CD14-positive monocyte (primary cell): Measurements from ENCODE around the gene BARD1. TPM values are rescaled to one million over a fixed set of nuclear protein-coding genes. Genes with fewer than 3 reads are reported as not detected.
"Not testable (repeated sequence)": the region's sequence is repeated elsewhere in the genome, so short reads cannot be mapped to it uniquely, and the experiment has no call there.

Experiments
- DNase-seq, 3 donors: peaks; one replicate each; pipeline ENCODE4 v3.0.0-alpha.2; 2011 to 2022
- H2AFZ ChIP-seq: 2 replicates; pipeline ENCODE4 v1.6.0; 2012; ENCODE audit warnings: mild to moderate bottlenecking, low read depth, low read length, inconsistent platforms; ENCODE audit not compliant: insufficient read depth, poor library complexity, severe bottlenecking
- H3K27ac ChIP-seq, 2 donors: 1 replicate in 1 of 2; 2 replicates in 1 of 2; pipeline ENCODE4 v1.5.1; 2012 to 2013; ENCODE audit warnings: low read length in 2 of 2, control low read depth in 1 of 2, inconsistent platforms in 1 of 2, low read depth in 1 of 2, mild to moderate bottlenecking in 1 of 2
- H3K27me3 ChIP-seq, 2 donors: one replicate each; pipeline versions ENCODE4 v1.6.0 to v1.6.1; 2011 to 2013; ENCODE audit warnings: low read length in 2 of 2; ENCODE audit not compliant: control insufficient read depth in 2 of 2, insufficient read depth in 2 of 2
- H3K36me3 ChIP-seq, 2 donors: replicated peaks in 1 of 2; 1 replicate in 1 of 2; 2 replicates in 1 of 2; pipeline versions ENCODE4 v1.5.1 to v1.6.1; 2012 to 2013; ENCODE audit warnings: low read length in 2 of 2, control low read depth in 1 of 2, inconsistent platforms in 1 of 2, mild to moderate bottlenecking in 1 of 2; ENCODE audit not compliant: insufficient read depth in 2 of 2, control insufficient read depth in 1 of 2
- H3K4me1 ChIP-seq, 2 donors: 1 replicate in 1 of 2; 2 replicates in 1 of 2; pipeline versions ENCODE4 v1.5.1 to v1.6.1; 2012 to 2013; ENCODE audit warnings: low read length in 2 of 2, control low read depth in 1 of 2, inconsistent platforms in 1 of 2, mild to moderate bottlenecking in 1 of 2, moderate library complexity in 1 of 2; ENCODE audit not compliant: insufficient read depth in 2 of 2, control insufficient read depth in 1 of 2
- H3K4me2 ChIP-seq: replicated peaks from 2 replicates; pipeline ENCODE3; 2012; ENCODE audit warnings: low read length, moderate library complexity, mild to moderate bottlenecking; ENCODE audit not compliant: poor library complexity, severe bottlenecking; ENCODE audit errors: extremely low read depth
- H3K4me3 ChIP-seq, 3 experiments: fragments of 200-600 bp in 1 of 3; sonication (generic) in 1 of 3; replicated peaks in 1 of 3; 1 replicate in 2 of 3; 2 replicates in 1 of 3; pipeline ENCODE4 v1.5.1; 2011 to 2013; ENCODE audit warnings: low read length in 3 of 3, mild to moderate bottlenecking in 3 of 3, control low read depth in 2 of 3, low read depth in 2 of 3, inconsistent platforms in 1 of 3, moderate library complexity in 1 of 3
- H3K79me2 ChIP-seq: 2 replicates; pipeline ENCODE4 v1.6.0; 2012; ENCODE audit warnings: mild to moderate bottlenecking, control low read depth, inconsistent platforms, low read length, moderate library complexity; ENCODE audit not compliant: insufficient read depth
- H3K9ac ChIP-seq: 2 replicates; pipeline ENCODE4 v1.6.0; 2017; ENCODE audit warnings: low read length, mild to moderate bottlenecking; ENCODE audit not compliant: insufficient read depth, poor library complexity, severe bottlenecking
- H3K9me3 ChIP-seq, 2 donors: replicated peaks in 1 of 2; 1 replicate in 1 of 2; 2 replicates in 1 of 2; pipeline versions ENCODE4 v1.5.1 to v1.6.1; 2012 to 2013; ENCODE audit warnings: low read length in 2 of 2, control low read depth in 1 of 2; ENCODE audit not compliant: control insufficient read depth in 1 of 2, insufficient read depth in 1 of 2
- H4K20me1 ChIP-seq: 2 replicates; pipeline ENCODE4 v1.6.0; 2012; ENCODE audit warnings: mild to moderate bottlenecking, low read length, control low read depth, moderate library complexity; ENCODE audit not compliant: insufficient read depth
- H3K27ac Mint-ChIP-seq, 7 donors: one replicate each; pipeline ENCODE4 v1.8.0; 2020; ENCODE audit warnings: mild to moderate bottlenecking in 7 of 7, mixed read lengths in 7 of 7, moderate library complexity in 6 of 7, inconsistent platforms in 2 of 7
- H3K27me3 Mint-ChIP-seq, 3 donors: one replicate each; pipeline ENCODE4 v1.8.0; 2021 to 2022; ENCODE audit warnings: low read depth in 3 of 3, mild to moderate bottlenecking in 3 of 3, mixed read lengths in 3 of 3, moderate library complexity in 3 of 3, inconsistent platforms in 1 of 3
- H3K36me3 Mint-ChIP-seq, 2 donors: one replicate each; pipeline ENCODE4 v1.8.0; 2020; ENCODE audit warnings: mixed read lengths in 2 of 2, inconsistent platforms in 1 of 2, mild to moderate bottlenecking in 1 of 2
- H3K4me1 Mint-ChIP-seq: one replicate; pipeline ENCODE4 v1.8.0; 2020; ENCODE audit warnings: mild to moderate bottlenecking, mixed read lengths
- H3K4me3 Mint-ChIP-seq, 2 donors: one replicate each; pipeline ENCODE4 v1.8.0; 2020; ENCODE audit warnings: mild to moderate bottlenecking in 2 of 2, mixed read lengths in 2 of 2, moderate library complexity in 1 of 2
- H3K9me3 Mint-ChIP-seq, 7 donors: one replicate each; pipeline ENCODE4 v1.8.0; 2020 to 2022; ENCODE audit warnings: mixed read lengths in 7 of 7, mild to moderate bottlenecking in 6 of 7, moderate library complexity in 6 of 7, inconsistent platforms in 2 of 7
- WGBS: methylation state at CpG from one replicate; pipeline ENCODE4 v1.1.5; 2013; ENCODE audit warnings: missing lambda C conversion rate; ENCODE audit not compliant: insufficient coverage; 5-methylcytosine and 5-hydroxymethylcytosine counted together
- intact Hi-C, 2 donors: fragments of 100-400 bp; cut with micrococcal nuclease; formaldehyde crosslinking; loops; one replicate each; pipeline versions ENCODE4 v1.15.0 to v1.15.1; 2023
- polyA plus RNA-seq, 3 donors: library from polyadenylated mRNA; depleted of rRNA in 1 of 3; unstranded in 2 of 3; stranded (reverse) in 1 of 3; fragments of 300-500 nt in 2 of 3; fragments of >200 nt in 1 of 3; fragmentation: Illumina TruSeq in 2 of 3; gene quantifications; 1 replicate in 2 of 3; 2 replicates in 1 of 3; pipeline ENCODE4 v1.2.3, GENCODE V29; 2012 to 2021
- TF ChIP-seq, protein P1 (sequence below): fragments of 200-600 bp; IDR thresholded peaks from one replicate; pipeline ENCODE4 v1.8.0; 2022; ENCODE audit warnings: antibody characterized with exemption, mild to moderate bottlenecking

BARD1 gene
- polyA plus RNA-seq, 3 donors: 2.4 to 3.3 (median 2.5) TPM

DNA sequence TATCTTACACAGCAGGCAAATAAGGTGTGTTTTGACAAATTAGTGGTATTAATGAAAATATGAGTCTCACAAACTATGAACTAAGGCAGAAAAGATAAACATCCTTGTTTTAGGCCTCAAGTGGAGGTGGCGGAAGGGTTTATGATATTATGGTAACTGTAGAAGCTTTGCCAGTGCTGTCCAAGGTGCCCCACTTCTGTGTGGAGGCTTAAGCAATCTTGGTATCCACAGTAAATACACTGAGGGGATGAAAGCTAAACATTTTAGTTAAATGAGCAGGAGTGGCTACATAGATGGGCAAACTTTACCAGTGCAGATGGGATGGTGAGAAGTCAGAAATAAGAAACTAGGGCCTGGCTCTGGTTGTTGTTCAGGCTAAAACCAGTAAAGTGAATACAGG is 84.7 kb downstream of the BARD1 start:
- Mint-ChIP-seq H3K36me3 (peaks cover 62 to 73% of the 10 kb centered on the region in 2 donors), H3K9me3 (peaks cover 0 to 10% (median 7%) of the 10 kb centered on the region in 7 donors), H3K4me1 (no peaks in the 10 kb centered on the region), H3K27ac (no peak overlapping the region), H3K27me3 (no peaks in the 10 kb centered on the region), H3K4me3 (no peak overlapping the region)
- Histone ChIP-seq H4K20me1 (no peaks in the 10 kb centered on the region), H3K27ac (no peak overlapping the region), H3K79me2 (no peaks in the 10 kb centered on the region), H3K4me1 (no peaks in the 10 kb centered on the region), H3K9ac (no peak overlapping the region), H3K9me3 (no peaks in the 10 kb centered on the region), H3K4me2 (no peak overlapping the region), H3K27me3 (no peaks in the 10 kb centered on the region), H3K4me3 (no peak overlapping the region), H3K36me3 (peaks cover 14 to 57% of the 10 kb centered on the region in 2 donors), H2AFZ (no peak overlapping the region)
- WGBS: 100% methylated on average over 1 of the region's 1 CpG
- intact Hi-C loops: no loop called here
- TF ChIP-seq, protein P1, sequence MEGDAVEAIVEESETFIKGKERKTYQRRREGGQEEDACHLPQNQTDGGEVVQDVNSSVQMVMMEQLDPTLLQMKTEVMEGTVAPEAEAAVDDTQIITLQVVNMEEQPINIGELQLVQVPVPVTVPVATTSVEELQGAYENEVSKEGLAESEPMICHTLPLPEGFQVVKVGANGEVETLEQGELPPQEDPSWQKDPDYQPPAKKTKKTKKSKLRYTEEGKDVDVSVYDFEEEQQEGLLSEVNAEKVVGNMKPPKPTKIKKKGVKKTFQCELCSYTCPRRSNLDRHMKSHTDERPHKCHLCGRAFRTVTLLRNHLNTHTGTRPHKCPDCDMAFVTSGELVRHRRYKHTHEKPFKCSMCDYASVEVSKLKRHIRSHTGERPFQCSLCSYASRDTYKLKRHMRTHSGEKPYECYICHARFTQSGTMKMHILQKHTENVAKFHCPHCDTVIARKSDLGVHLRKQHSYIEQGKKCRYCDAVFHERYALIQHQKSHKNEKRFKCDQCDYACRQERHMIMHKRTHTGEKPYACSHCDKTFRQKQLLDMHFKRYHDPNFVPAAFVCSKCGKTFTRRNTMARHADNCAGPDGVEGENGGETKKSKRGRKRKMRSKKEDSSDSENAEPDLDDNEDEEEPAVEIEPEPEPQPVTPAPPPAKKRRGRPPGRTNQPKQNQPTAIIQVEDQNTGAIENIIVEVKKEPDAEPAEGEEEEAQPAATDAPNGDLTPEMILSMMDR: no peak
- DNase-seq: no peak

DNA sequence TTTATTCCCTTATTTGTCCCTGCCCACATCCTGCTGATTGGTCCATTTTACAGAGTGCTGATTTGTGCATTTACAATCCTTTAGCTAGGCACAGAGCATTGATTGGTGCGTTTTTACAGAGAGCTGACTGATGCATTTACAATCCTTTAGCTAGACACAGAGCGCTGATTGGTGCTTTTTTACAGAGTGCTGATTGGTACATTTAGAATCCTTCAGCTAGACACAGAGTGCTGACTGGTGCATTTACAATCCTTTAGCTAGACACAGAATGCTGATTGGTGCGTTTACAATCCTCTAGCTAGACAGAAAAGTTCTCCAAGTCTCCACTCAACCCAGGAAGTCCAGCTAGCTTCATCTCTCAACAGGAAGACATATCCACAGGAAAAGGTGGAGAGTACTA is 91.6 kb downstream of the BARD1 start:
- H3K9me3 ChIP-seq, H3K4me1 ChIP-seq, H3K27ac ChIP-seq, H3K79me2 ChIP-seq, intact Hi-C loops, H3K27me3 ChIP-seq, H3K4me3 Mint-ChIP-seq, DNase-seq, H3K4me1 Mint-ChIP-seq, H3K4me2 ChIP-seq, H4K20me1 ChIP-seq, H3K9ac ChIP-seq, H3K4me3 ChIP-seq, H3K27me3 Mint-ChIP-seq, H3K27ac Mint-ChIP-seq, H2AFZ ChIP-seq: not testable (repeated sequence)
- peaks cover 0 to 16% (median 14%) of the 10 kb centered on the region in 7 donors for H3K9me3 Mint-ChIP-seq
- peaks cover 0 to 24% of the 10 kb centered on the region in 2 donors for H3K36me3 ChIP-seq
- WGBS: 100% methylated on average over 1 of the region's 3 CpGs
- H3K36me3 Mint-ChIP-seq: peaks cover 41 to 43% of the 10 kb centered on the region in 2 donors
